Activated naive CD8-positive, alpha-beta T cell treated with anti-CD3 and anti-CD28 coated beads, Interleukin-2, amount 10 ng/mL, durations not matched to agents 7 days and 5 days (primary cell): ENCODE results near the gene CHAT. TPM values are rescaled to one million over a fixed set of nuclear protein-coding genes. Genes with fewer than 3 reads are reported as not detected.
A peak's percentile ranks its signal among the peaks of the same experiment; 100 is the strongest.

Experiments
- ATAC-seq: fragments of 150-1000 bp; cut with Tn5 transposase; one replicate; pipeline ENCODE4 v1.10.0; 2021; ENCODE audit warnings: low read depth, moderate library complexity
- POLR2A ChIA-PET: fragments of 350-600 bp; sonication (Branson Sonifier 250); formaldehyde crosslinking; loops from one replicate; lab custom pipeline; 2021; ENCODE audit warnings: antibody characterized with exemption; lab: Charles Lee
- DNase-seq: peaks from one replicate; pipeline ENCODE4 v3.0.0; 2021
- H3K27ac Mint-ChIP-seq: one replicate; pipeline ENCODE4 v1.8.0; 2022; ENCODE audit warnings: mild to moderate bottlenecking, mixed read lengths
- H3K27me3 Mint-ChIP-seq: one replicate; pipeline ENCODE4 v1.8.0; 2022; ENCODE audit warnings: mild to moderate bottlenecking, moderate library complexity, mixed read lengths
- H3K36me3 Mint-ChIP-seq: one replicate; pipeline ENCODE4 v1.8.0; 2021; ENCODE audit warnings: mild to moderate bottlenecking, mixed read lengths
- H3K4me1 Mint-ChIP-seq: one replicate; pipeline ENCODE4 v1.8.0; 2021; ENCODE audit warnings: mixed read lengths
- H3K4me3 Mint-ChIP-seq: one replicate; pipeline ENCODE4 v1.8.0; 2022; ENCODE audit warnings: mild to moderate bottlenecking, moderate library complexity, mixed read lengths
- H3K9me3 Mint-ChIP-seq: one replicate; pipeline ENCODE4 v1.8.0; 2021; ENCODE audit warnings: mixed read lengths
- total RNA-seq, 2 experiments: library from RNA; stranded (reverse); gene quantifications; one replicate each; pipeline ENCODE4 v1.2.3, GENCODE V29; 2021

CHAT gene
- total RNA-seq, 2 experiments from 2014 or later: not detected

GRCh38 chr10:49620286-49620810, 6.5 kb downstream of the CHAT start:
- no peak overlapping the region for H3K27ac Mint-ChIP-seq
- ATAC-seq: no peak
- no peaks in the 10 kb centered on the region for H3K36me3 Mint-ChIP-seq
- H3K9me3 Mint-ChIP-seq: no peaks in the 10 kb centered on the region
- peak; percentile 7 for DNase-seq
- POLR2A ChIA-PET: no interaction called here
- no peak overlapping the region for H3K4me3 Mint-ChIP-seq
- no peaks in the 10 kb centered on the region for H3K4me1 Mint-ChIP-seq
- H3K27me3 Mint-ChIP-seq: peaks cover 28% of the 10 kb centered on the region

DNA sequence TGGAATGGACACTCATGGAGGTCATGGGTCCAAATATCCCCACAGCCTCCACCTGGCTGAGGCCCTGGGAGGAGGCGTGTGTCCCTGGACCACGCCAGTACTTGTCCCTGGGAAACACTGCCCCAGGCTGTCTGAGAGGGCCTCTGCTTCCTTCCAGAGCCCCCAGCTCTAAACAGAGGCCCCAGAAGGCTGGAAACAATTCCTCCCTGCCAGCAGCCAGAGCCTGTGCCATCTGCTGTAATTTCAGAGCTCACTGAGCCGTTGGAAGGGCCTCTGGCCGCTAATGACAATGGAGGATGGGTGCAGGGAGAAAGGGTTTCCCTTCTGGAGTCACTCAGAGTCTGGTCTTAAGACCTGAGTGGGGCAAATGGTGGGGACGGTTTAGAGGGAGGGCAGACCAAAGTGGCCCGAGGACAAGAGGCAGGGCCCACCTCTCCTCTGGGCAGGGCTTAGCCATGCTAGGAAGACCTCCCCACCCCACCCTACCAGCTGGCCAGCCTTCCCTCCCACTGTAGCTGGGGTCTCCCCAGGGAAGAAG, 7.1 kb downstream of the CHAT start:
- H3K27me3 Mint-ChIP-seq: peaks cover 22% of the 10 kb centered on the region
- no peak overlapping the region for H3K4me3 Mint-ChIP-seq
- no peak for ATAC-seq
- POLR2A ChIA-PET: no interaction called here
- H3K27ac Mint-ChIP-seq: no peak overlapping the region
- H3K4me1 Mint-ChIP-seq: no peaks in the 10 kb centered on the region
- H3K9me3 Mint-ChIP-seq: no peaks in the 10 kb centered on the region
- H3K36me3 Mint-ChIP-seq: no peaks in the 10 kb centered on the region
- DNase-seq: peak; percentile 9

DNA sequence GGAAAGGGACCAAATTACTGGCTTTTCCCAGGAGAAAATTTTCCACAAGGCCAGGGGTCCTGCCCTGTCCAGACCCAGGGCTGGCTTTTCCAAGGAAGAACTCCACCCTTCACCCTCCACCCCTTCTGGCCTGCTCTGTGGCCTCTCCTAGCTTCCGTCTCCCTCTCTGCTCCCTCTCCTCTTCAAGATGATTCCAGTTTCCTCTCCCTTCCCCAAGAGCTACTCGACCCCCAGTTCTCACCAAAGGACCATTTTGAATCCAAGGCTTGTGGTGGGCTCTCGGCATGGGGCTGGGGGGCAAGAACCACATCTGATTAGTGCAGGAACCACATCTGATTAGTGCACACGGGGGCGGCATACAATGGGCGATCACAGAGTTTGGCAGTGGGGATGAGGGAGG, 7.7 kb downstream of the CHAT start:
- Mint-ChIP-seq H3K9me3 (no peaks in the 10 kb centered on the region), H3K36me3 (no peaks in the 10 kb centered on the region), H3K27ac (no peak overlapping the region), H3K4me1 (no peaks in the 10 kb centered on the region), H3K4me3 (no peak overlapping the region), H3K27me3 (peaks cover 22% of the 10 kb centered on the region)
- DNase-seq: peak; percentile 5
- ATAC-seq: no peak
- POLR2A ChIA-PET: no interaction called here

GRCh38 chr10:49622426-49623425, 8.9 kb downstream of the CHAT start:
- Mint-ChIP-seq H3K9me3 (no peaks in the 10 kb centered on the region), H3K36me3 (no peaks in the 10 kb centered on the region), H3K27me3 (peaks cover 13% of the 10 kb centered on the region), H3K4me1 (no peaks in the 10 kb centered on the region), H3K27ac (no peak overlapping the region), H3K4me3 (no peak overlapping the region)
- DNase-seq: no peak
- no peak for ATAC-seq
- POLR2A ChIA-PET: no interaction called here

GRCh38 chr10:49624629-49625028, 10.8 kb downstream of the CHAT start:
- H3K27me3 Mint-ChIP-seq: peaks cover 5% of the 10 kb centered on the region
- POLR2A ChIA-PET: no interaction called here
- ATAC-seq: no peak
- H3K9me3 Mint-ChIP-seq: no peaks in the 10 kb centered on the region
- no peak overlapping the region for H3K4me3 Mint-ChIP-seq
- no peaks in the 10 kb centered on the region for H3K36me3 Mint-ChIP-seq
- H3K27ac Mint-ChIP-seq: no peak overlapping the region
- DNase-seq: no peak
- no peaks in the 10 kb centered on the region for H3K4me1 Mint-ChIP-seq

- POLR2A ChIA-PET: no interaction called here
- no peaks in the 10 kb centered on the region for H3K9me3 Mint-ChIP-seq
Measured at GRCh38 chr10:49625411-49625810, 11.6 kb downstream of the CHAT start.

GRCh38 chr10:49627038-49627437, 13.2 kb downstream of the CHAT start:
- no peak overlapping the region for H3K27ac Mint-ChIP-seq
- no peak for DNase-seq
- no peak for ATAC-seq
- peaks cover 4% of the 10 kb centered on the region for H3K27me3 Mint-ChIP-seq
- POLR2A ChIA-PET: no interaction called here
- H3K36me3 Mint-ChIP-seq: no peaks in the 10 kb centered on the region
- H3K4me1 Mint-ChIP-seq: no peaks in the 10 kb centered on the region
- no peaks in the 10 kb centered on the region for H3K9me3 Mint-ChIP-seq
- H3K4me3 Mint-ChIP-seq: no peak overlapping the region

More at GRCh38 chr10:49625411-49625810, 11.6 kb downstream of the CHAT start:
- Mint-ChIP-seq H3K36me3 (no peaks in the 10 kb centered on the region), H3K27me3 (peaks cover 5% of the 10 kb centered on the region), H3K4me3 (no peak overlapping the region), H3K27ac (no peak overlapping the region), H3K4me1 (no peaks in the 10 kb centered on the region)
- DNase-seq (no peak), ATAC-seq (no peak)

GRCh38 chr10:49627644-49628247, 13.9 kb downstream of the CHAT start:
- Mint-ChIP-seq H3K36me3 (no peaks in the 10 kb centered on the region), H3K27ac (no peak overlapping the region), H3K4me3 (no peak overlapping the region), H3K4me1 (no peaks in the 10 kb centered on the region), H3K27me3 (peaks cover 4% of the 10 kb centered on the region), H3K9me3 (no peaks in the 10 kb centered on the region)
- ATAC-seq (no peak), DNase-seq (peak; percentile 4)
- POLR2A ChIA-PET: no interaction called here

GRCh38 chr10:49628599-49628998, 14.8 kb downstream of the CHAT start:
- Mint-ChIP-seq H3K27ac (no peak overlapping the region), H3K36me3 (no peaks in the 10 kb centered on the region), H3K4me3 (no peak overlapping the region), H3K27me3 (peaks cover 7% of the 10 kb centered on the region), H3K9me3 (no peaks in the 10 kb centered on the region), H3K4me1 (no peaks in the 10 kb centered on the region)
- ATAC-seq: no peak
- peak; percentile 17 for DNase-seq
- POLR2A ChIA-PET: no interaction called here

- H3K9me3 Mint-ChIP-seq: no peaks in the 10 kb centered on the region
- POLR2A ChIA-PET: no interaction called here
- H3K27me3 Mint-ChIP-seq: peaks cover 8% of the 10 kb centered on the region
- no peak overlapping the region for H3K27ac Mint-ChIP-seq
- H3K4me1 Mint-ChIP-seq: no peaks in the 10 kb centered on the region
- no peaks in the 10 kb centered on the region for H3K36me3 Mint-ChIP-seq
- no peak for DNase-seq
- H3K4me3 Mint-ChIP-seq: no peak overlapping the region
- no peak for ATAC-seq
Measured at GRCh38 chr10:49629431-49629881, 15.6 kb downstream of the CHAT start.

DNA sequence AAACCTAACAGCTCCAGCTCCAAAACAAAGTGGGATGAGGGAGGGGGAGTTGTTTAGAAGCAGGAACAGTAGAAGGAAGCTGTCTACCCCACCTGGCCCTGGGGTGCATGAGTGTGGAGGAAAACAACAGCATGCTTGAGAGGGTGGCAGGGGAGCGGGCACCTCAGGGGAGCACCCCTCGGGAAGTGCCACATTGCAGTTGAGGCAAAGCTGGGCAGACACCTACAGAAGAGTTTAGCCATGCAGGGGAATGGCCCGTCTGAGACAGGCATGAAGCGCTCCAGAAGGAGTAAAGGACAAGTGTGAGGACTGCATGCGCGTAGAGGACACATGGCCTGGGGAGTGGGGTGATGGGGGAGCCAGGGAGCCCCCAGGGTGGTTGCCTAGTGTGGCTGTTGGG, 18.1 kb downstream of the CHAT start:
- Mint-ChIP-seq H3K36me3 (no peaks in the 10 kb centered on the region), H3K27me3 (peaks cover 22% of the 10 kb centered on the region), H3K9me3 (no peaks in the 10 kb centered on the region), H3K4me1 (no peaks in the 10 kb centered on the region), H3K4me3 (no peak overlapping the region), H3K27ac (no peak overlapping the region)
- ATAC-seq (no peak), DNase-seq (peak; percentile 17)
- POLR2A ChIA-PET: no interaction called here

DNA sequence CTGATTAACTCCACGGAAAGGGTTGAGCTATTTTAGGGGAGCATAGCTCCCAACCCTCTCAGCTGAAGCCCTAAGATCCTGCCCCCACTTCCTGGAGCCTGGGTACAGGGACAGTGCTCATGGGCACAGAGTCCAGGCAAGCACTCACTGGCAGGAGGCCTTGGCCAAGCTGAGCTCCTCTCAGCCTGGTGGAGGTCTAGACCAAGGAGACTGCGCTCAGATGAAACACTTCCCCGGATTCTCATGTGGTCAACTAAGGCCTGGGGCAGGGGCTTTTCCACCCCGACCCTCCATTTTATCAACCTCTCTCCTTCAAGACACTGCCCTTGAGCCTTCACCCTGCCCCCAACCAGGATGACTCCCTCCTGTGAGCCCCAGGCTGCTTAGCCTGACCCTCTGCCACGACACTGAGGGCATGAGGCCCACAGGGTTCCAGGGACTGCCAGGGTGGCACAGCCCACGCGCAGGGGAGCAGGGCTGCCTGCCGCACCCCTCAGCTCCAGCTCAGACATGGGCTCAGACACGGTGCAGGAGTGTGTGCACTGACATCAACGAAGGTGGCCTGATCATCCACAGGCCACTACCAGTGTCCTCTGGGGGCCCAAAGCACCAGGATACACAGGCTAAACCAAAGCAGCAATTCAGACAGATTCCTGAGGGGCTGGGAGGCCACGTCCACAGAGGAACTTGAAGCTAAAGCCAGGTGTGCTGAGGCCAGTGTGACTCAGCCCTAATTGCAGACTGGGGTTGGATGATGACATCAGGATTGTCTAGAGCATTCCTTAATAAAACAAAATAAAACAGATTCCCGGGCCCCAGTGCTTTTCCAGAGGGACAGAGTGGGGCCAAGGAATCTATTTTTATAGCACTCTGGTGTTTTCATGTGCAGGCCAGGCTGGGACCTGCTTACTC, 18.8 kb downstream of the CHAT start:
- POLR2A ChIA-PET: no interaction called here
- no peaks in the 10 kb centered on the region for H3K4me1 Mint-ChIP-seq

More for the DNA sequence above, 18.8 kb downstream of the CHAT start:
- no peaks in the 10 kb centered on the region for H3K36me3 Mint-ChIP-seq
- H3K9me3 Mint-ChIP-seq: no peaks in the 10 kb centered on the region
- no peak overlapping the region for H3K27ac Mint-ChIP-seq
- H3K4me3 Mint-ChIP-seq: no peak overlapping the region
- DNase-seq (no peak), ATAC-seq (no peak)
- H3K27me3 Mint-ChIP-seq: peaks cover 29% of the 10 kb centered on the region
